Epithelial cell of esophagus (primary cell): ENCODE measurements around the gene IKZF2.

Source experiments
- DNase-seq: peaks from one replicate; pipeline ENCODE4 v3.0.0; 2010; ENCODE audit warnings: low read depth
- H3K4me3 ChIP-seq: 2 replicates; pipeline ENCODE4 v1.5.1; 2011; ENCODE audit warnings: mild to moderate bottlenecking, low read length, control low read depth
- TF ChIP-seq, protein P1 (sequence below): IDR thresholded peaks from 2 replicates; pipeline ENCODE4 v1.5.1; 2011; ENCODE audit warnings: low read depth, mild to moderate bottlenecking, low read length, control low read depth, inconsistent platforms; ENCODE audit not compliant: insufficient read depth; ENCODE audit errors: missing control alignments

The IKZF2 gene

DNA sequence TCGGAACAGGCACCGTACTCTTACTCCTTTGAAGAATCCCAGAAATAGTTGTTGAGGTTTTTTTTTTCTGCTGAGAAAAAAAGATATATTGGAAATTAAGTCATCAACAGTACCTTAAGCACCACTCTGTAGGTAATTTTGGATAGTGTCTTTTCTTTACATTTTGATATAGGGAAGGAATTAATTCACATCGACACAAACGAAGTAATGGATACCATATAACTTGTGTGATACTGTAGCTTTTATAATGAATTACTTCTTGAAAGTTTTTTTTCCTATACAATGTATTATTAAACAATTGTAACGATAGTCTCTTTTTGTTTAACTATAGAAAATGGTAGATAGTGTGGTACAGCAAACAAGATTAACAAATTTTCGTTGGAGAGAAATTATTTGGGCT is 1.5 kb upstream of the IKZF2 start:
- peak overlapping the region; percentile 69 for H3K4me3 ChIP-seq
- TF ChIP-seq, protein P1, sequence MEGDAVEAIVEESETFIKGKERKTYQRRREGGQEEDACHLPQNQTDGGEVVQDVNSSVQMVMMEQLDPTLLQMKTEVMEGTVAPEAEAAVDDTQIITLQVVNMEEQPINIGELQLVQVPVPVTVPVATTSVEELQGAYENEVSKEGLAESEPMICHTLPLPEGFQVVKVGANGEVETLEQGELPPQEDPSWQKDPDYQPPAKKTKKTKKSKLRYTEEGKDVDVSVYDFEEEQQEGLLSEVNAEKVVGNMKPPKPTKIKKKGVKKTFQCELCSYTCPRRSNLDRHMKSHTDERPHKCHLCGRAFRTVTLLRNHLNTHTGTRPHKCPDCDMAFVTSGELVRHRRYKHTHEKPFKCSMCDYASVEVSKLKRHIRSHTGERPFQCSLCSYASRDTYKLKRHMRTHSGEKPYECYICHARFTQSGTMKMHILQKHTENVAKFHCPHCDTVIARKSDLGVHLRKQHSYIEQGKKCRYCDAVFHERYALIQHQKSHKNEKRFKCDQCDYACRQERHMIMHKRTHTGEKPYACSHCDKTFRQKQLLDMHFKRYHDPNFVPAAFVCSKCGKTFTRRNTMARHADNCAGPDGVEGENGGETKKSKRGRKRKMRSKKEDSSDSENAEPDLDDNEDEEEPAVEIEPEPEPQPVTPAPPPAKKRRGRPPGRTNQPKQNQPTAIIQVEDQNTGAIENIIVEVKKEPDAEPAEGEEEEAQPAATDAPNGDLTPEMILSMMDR = no peak
- DNase-seq = no peak

DNA sequence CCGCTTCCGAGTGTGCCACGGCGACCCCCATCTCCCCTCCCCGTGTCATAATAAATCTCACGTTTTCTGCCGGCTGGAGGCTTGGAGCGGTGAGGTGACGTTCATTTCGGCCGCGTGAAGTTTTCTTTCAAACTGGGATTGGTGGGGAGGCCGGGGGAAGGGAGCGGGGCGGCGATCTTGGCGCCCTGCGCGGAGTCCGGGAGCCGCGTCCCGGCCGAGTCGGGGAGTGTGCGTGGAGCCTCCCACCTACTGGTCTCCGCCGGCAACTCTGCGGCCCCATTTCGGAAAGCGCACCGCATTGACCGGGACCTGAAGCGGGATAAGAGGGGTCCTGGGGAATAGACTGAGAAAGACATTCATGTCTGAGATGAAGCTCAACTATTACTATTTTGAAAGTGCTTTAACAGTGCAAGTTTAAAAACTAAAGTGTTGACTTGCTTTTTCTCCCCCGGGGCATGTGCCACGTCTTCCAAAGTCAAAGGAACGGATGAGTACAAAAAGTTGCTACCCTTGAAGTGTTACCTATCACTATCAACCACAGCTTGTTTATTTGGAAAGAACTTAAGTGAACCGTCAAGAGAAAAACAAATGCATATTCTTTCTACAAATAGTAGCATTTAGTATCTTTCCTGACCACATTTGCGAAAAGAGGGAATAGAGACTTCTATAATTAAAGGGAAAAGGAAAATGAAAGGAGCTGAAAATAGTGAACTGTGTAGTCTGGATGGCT is 818 bp upstream of the IKZF2 start:
- TF ChIP-seq, protein P1 = peak; percentile 47
- peak; percentile 73 for DNase-seq
- H3K4me3 ChIP-seq = peak overlapping the region; percentile 69

DNA sequence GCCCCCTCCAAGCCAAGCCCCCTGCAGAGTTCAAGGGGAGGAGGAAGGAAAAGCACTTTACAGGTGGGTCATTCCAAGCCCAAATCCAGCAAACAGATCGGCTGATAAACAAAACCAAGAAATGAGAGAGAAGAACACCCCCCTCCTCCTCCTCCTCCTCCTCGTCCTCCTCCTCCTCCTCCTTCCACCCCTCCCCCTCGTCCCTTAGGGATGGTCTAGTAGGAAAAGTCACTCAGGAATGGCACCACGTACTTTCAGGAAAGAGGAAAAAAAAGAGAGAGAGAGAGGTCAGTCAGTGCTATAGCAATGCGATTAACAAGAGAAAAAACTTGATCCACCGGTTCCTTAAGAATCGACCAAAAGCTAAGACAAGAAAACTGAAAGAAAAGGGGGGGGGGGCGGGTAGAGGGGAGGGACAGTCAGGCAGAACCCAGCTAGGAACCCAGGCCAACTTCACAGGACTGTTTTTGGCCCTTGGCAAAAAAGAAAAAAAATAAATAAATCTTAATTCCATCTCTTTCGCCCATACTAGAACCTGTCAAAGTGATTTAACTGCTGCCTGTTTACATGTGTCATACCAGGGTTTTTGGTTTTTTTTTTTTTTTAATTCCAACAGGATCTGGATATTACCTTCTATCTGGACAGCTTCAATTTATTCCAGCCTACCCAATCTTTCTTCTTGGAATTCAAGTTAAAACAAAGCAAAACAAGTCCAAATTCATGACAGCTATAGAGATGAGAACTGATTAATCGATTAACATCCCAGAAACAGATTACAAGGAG is 906 bp downstream of the IKZF2 start:
- peak overlapping the region; percentile 61 for H3K4me3 ChIP-seq
- TF ChIP-seq, protein P1 = no peak
- DNase-seq = peak; percentile 72

DNA sequence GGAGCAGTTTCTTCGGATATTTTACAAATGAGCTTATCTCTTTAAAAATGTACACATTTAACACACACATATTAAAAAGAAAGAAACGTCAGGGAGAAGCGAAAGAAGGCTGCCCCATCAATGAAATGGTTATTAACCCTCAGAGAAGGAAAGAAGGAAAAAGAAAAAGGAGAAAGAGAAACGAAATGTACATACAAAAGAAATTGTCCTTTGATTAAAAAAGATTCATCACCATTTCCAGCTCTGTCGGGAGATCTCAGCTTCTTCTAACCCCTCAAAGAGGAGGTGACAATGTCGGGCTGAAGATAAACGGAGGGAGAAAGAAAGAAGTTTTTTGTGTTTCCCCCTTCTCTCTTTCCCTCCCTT is 1.5 kb downstream of the IKZF2 start:
- no peak for DNase-seq
- H3K4me3 ChIP-seq = peak overlapping the region; percentile 61
- TF ChIP-seq, protein P1 = no peak

DNA sequence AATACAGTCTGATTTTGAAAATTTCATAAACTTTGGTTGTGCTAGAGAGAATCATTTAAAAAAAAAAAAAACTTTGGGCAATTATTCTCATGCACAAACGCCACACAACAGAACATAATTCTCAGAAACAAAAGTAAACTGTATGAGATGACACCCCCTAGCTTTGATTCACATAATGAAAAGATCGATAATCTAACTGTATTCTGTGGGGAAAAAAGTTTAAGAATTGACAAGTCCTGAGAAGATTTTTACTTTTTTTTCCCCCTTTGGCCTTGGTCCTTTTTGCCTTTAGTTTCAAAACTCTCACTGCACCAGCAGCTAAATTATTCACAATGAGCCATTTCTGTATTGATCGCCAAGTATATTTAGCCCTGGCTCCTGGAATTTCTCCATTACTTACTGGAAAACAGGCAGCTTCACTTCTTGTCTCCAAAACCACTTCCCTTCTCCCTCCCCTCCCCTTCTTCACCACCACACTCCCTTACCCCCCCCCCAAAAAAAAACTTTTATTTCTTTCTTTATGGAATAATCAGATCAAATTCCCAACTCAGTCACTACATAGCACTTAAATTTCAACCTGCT is 2.0 kb downstream of the IKZF2 start:
- TF ChIP-seq, protein P1 = no peak
- DNase-seq = no peak
- peak overlapping the region; percentile 61 for H3K4me3 ChIP-seq

DNA sequence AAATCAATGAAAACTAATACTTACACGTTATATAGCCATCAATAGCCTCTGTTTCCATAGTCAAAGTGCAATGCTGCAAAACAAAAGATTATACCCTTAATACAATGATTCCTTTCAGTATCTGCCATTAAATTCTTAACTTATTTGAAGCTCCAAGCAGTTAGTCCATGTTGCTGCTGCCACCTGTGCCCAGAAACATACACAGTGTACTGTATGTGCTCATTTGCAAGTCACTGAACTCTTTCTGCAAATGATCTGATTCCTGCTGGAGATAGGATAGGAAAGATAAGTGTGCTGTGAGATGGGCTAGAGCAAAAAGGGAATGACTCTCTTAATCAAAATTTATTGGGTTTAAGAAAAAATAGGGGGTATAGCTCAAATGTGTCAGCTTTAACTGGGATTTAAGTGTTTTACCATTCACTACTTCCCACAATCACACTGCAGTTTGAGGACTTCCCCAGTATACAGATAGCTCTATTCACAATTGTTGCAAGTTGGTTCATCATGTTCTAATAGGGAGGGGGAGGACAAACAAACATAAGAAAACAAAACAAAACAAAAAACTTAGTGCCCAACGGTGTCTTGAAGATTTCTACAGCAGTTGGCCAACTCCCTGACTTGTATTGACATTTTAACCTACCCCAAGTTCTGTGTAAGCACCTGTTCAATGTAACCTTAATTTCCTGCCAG is 2.7 kb downstream of the IKZF2 start:
- H3K4me3 ChIP-seq = peak overlapping the region; percentile 61
- TF ChIP-seq, protein P1 = peak; percentile 3
- DNase-seq = no peak
